K562 (cell line): ENCODE data around the gene FABP2. TPM values are rescaled to one million over a fixed set of nuclear protein-coding genes. Genes with fewer than 3 reads are reported as not detected.

Experiments used
- ATAC-seq: fragments of 200-7000 bp; cut with Tn5 transposase; 3 replicates; pipeline ENCODE4 v1.9.1; 2020; ENCODE audit warnings: moderate library complexity
- BruUV-seq: library from RNA; stranded (reverse); fragments of 400-500 nt; replicated peaks from 2 replicates; lab custom pipeline; 2021; lab: Mats Ljungman, UMichigan
- CTCF ChIA-PET: fragments of 300-600 bp; formaldehyde crosslinking; extraction: SDS; loops from one replicate; lab custom pipeline; 2021; ENCODE audit warnings: low intra/inter-chr PET ratio; lab: Yijun Ruan, JAX
- POLR2A ChIA-PET: fragments of 300-600, 350-650 bp; sonication (Branson Sonifier 250); formaldehyde crosslinking; extraction: SDS; loops from one replicate; lab custom pipeline; 2021; ENCODE audit warnings: antibody characterized with exemption, inconsistent platforms; lab: Yijun Ruan, JAX
- DNase-seq, 4 experiments: peaks; one replicate each; pipeline versions ENCODE4 v3.0.0 to v3.0.0-alpha.2; 2011 to 2018; ENCODE audit warnings: low spot score in 3 of 4, mixed read lengths in 3 of 4; ENCODE audit errors: extremely low read depth in 1 of 4
- FAIRE-seq: peaks from 2 replicates; lab custom pipeline; 2011; peaks lifted over from hg19 to GRCh38; lab: Jason Lieb, UNC
- H2AFZ ChIP-seq: 2 replicates; pipeline ENCODE4 v1.6.0; 2011; ENCODE audit warnings: low read depth, low read length, control low read depth, inconsistent platforms
- H3K27ac ChIP-seq: fragments of 200-600 bp; 3 replicates; pipeline ENCODE4 v1.8.0; 2011; ENCODE audit warnings: low read depth, mild to moderate bottlenecking, control low read depth, inconsistent platforms, low read length, moderate library complexity, mixed read lengths; ENCODE audit errors: extremely low read depth
- H3K27me3 ChIP-seq, 2 experiments: fragments of 300-600 bp in 1 of 2; 2 replicates in 1 of 2; 3 replicates in 1 of 2; pipeline versions ENCODE4 v1.6.0 to v1.8.0; 2011; ENCODE audit warnings: inconsistent platforms in 2 of 2, low read length in 2 of 2, mild to moderate bottlenecking in 1 of 2, mixed read lengths in 1 of 2, moderate library complexity in 1 of 2; ENCODE audit not compliant: control insufficient read depth in 2 of 2, insufficient read depth in 2 of 2
- H3K36me3 ChIP-seq: fragments of 300-600 bp; 3 replicates; pipeline ENCODE4 v1.8.0; 2011; ENCODE audit warnings: mild to moderate bottlenecking, low read length, inconsistent platforms; ENCODE audit not compliant: control insufficient read depth, insufficient read depth
- H3K4me1 ChIP-seq, 2 experiments: fragments of 200-600 bp in 1 of 2; replicated peaks in 1 of 2; 2 replicates in 1 of 2; 3 replicates in 1 of 2; pipeline versions ENCODE4 v1.5.1 to v1.8.0; 2011; ENCODE audit warnings: inconsistent platforms in 2 of 2, low read length in 2 of 2, mild to moderate bottlenecking in 1 of 2, mixed read lengths in 1 of 2, moderate library complexity in 1 of 2; ENCODE audit not compliant: control insufficient read depth in 2 of 2, insufficient read depth in 2 of 2
- H3K4me2 ChIP-seq: 2 replicates; pipeline ENCODE4 v1.6.1; 2011; ENCODE audit warnings: low read length, control low read depth, inconsistent platforms, mixed read lengths; ENCODE audit not compliant: insufficient read depth
- H3K4me3 ChIP-seq: fragments of 200-600 bp; sonication (generic), shearing (Covaris generic); 2 replicates; pipeline ENCODE4 v1.5.1; 2016; ENCODE audit warnings: control low read depth, inconsistent platforms
- H3K79me2 ChIP-seq: fragments of 200-600 bp; 3 replicates; pipeline ENCODE4 v1.8.0; 2011; ENCODE audit warnings: low read length, inconsistent platforms; ENCODE audit not compliant: control insufficient read depth, insufficient read depth
- H3K9ac ChIP-seq, 2 experiments: 2 replicates each; pipeline versions ENCODE4 v1.6.0 to v1.6.1; 2011; ENCODE audit warnings: low read depth in 2 of 2, low read length in 2 of 2, control low read depth in 1 of 2, inconsistent platforms in 1 of 2, mild to moderate bottlenecking in 1 of 2, mixed read lengths in 1 of 2; ENCODE audit not compliant: insufficient read depth in 1 of 2
- H3K9me1 ChIP-seq: one replicate; pipeline ENCODE4 v1.6.0; 2011; ENCODE audit warnings: inconsistent platforms, mild to moderate bottlenecking, low read length, moderate library complexity; ENCODE audit not compliant: control insufficient read depth, insufficient read depth
- H3K9me3 ChIP-seq: replicated peaks from 2 replicates; pipeline ENCODE4 v1.5.1; 2011; ENCODE audit warnings: low read depth, low read length, inconsistent platforms; ENCODE audit not compliant: control insufficient read depth, insufficient read depth
- H4K20me1 ChIP-seq: replicated peaks from 2 replicates; pipeline ENCODE4 v1.6.1; 2011; ENCODE audit warnings: low read length, inconsistent platforms, mixed read lengths; ENCODE audit not compliant: control insufficient read depth, insufficient read depth
- ARID1B ChIP-seq: fragments of 450-650 bp; IDR thresholded peaks from 2 replicates; pipeline ENCODE4 v1.6.1; 2016; ENCODE audit warnings: antibody characterized with exemption, mild to moderate bottlenecking, inconsistent platforms
- CAMTA2 ChIP-seq: fragments of 250-450 bp; sonication (Bioruptor Pico); conservative IDR thresholded peaks from 2 replicates; pipeline ENCODE4 v1.5.1; 2022
- CBX8 ChIP-seq: fragments of 200-600 bp; sonication (generic); IDR thresholded peaks from 2 replicates; pipeline ENCODE4 v1.6.1; 2012; ENCODE audit warnings: borderline replicate concordance, mixed run types, low read depth, mild to moderate bottlenecking, moderate library complexity, mixed read lengths, low read length, control low read depth, inconsistent platforms; ENCODE audit not compliant: poor library complexity, severe bottlenecking; ENCODE audit errors: extremely low read depth
- CREBBP ChIP-seq: IDR thresholded peaks from one replicate; pipeline ENCODE4 v1.6.1; 2012; ENCODE audit warnings: low read depth, mild to moderate bottlenecking, control low read depth, inconsistent platforms, low read length
- KLF10 ChIP-seq: fragments of 250-450 bp; sonication (Bioruptor Pico); IDR thresholded peaks from 2 replicates; pipeline ENCODE4 v1.6.1; 2021; ENCODE audit warnings: matching md5 sums
- MBD2 ChIP-seq: sonication (generic); IDR thresholded peaks from 2 replicates; pipeline ENCODE4 v1.6.1; 2016; ENCODE audit warnings: low read depth, borderline replicate concordance
- MECOM ChIP-seq: fragments of 250-450 bp; sonication (Bioruptor Pico); IDR thresholded peaks from 2 replicates; pipeline ENCODE4 v1.8.0; 2022; ENCODE audit warnings: inconsistent platforms
- NFIC ChIP-seq: fragments of 450-650 bp; IDR thresholded peaks from 2 replicates; pipeline ENCODE4 v1.6.1; 2017; ENCODE audit warnings: mild to moderate bottlenecking, inconsistent platforms
- NUFIP1 ChIP-seq: fragments of 450-650 bp; IDR thresholded peaks from 2 replicates; pipeline ENCODE4 v1.6.1; 2018; ENCODE audit not compliant: partially characterized antibody
- SMARCC2 ChIP-seq: fragments of 450-650 bp; IDR thresholded peaks from 2 replicates; pipeline ENCODE4 v1.6.1; 2017; ENCODE audit warnings: antibody characterized with exemption, moderate library complexity, mild to moderate bottlenecking, low read depth
- WHSC1 ChIP-seq: IDR thresholded peaks from one replicate; pipeline ENCODE4 v1.6.1; 2012; ENCODE audit warnings: low read length, control low read depth, inconsistent platforms
- ZNF12 ChIP-seq: sonication (generic); formaldehyde crosslinking; IDR thresholded peaks from 2 replicates; pipeline ENCODE4 v1.4.0; 2020; ENCODE audit warnings: mild to moderate bottlenecking, missing genetic modification reagents
- ZNF197 ChIP-seq: fragments of 200-800 bp; sonication (Bioruptor generic); IDR thresholded peaks from 2 replicates; pipeline ENCODE4 v1.6.1; 2016; ENCODE audit warnings: low read depth, missing genetic modification characterization, missing compliant biosample characterization
- ZNF239 ChIP-seq: fragments of 250-450 bp; sonication (Bioruptor Pico); IDR thresholded peaks from 2 replicates; pipeline ENCODE4 v1.4.0; 2020; ENCODE audit warnings: mild to moderate bottlenecking
- ZNF41 ChIP-seq: fragments of 250-450 bp; sonication (Bioruptor Pico); conservative IDR thresholded peaks from 2 replicates; pipeline ENCODE4 v1.4.0; 2020; ENCODE audit warnings: mild to moderate bottlenecking
- WGBS: fragments of 100-300 bp; shearing (Covaris generic); methylation state at CpG from one replicate; pipeline ENCODE4 v1.1.6; 2016; ENCODE audit warnings: low coverage, mixed read lengths; ENCODE audit not compliant: insufficient coverage; ENCODE audit errors: missing lambda C conversion rate; 5-methylcytosine and 5-hydroxymethylcytosine counted together
- in situ Hi-C: fragments of 300-500 bp; cut with MboI; formaldehyde crosslinking; loops from 4 replicates; pipeline ENCODE4 v1.15.0; 2018; ENCODE audit warnings: inconsistent platforms, mixed read lengths
- intact Hi-C: fragments of 100-400 bp; cut with micrococcal nuclease; formaldehyde crosslinking; loops from 2 replicates; pipeline ENCODE4 v1.14.2; 2022
- polyA plus RNA-seq, 8 experiments: library from polyadenylated mRNA; depleted of rRNA in 4 of 8; stranded (reverse) in 5 of 8; unstranded in 3 of 8; fragments of >200 nt; fragmentation: Nextera tagmentation in 2 of 8; fragmentation: Illumina TruSeq in 1 of 8; extraction: Ambion mirVana in 2 of 8; extraction: Trizol in 1 of 8; gene quantifications; 2 replicates each; pipeline versions ENCODE4 v1.2.1 to v1.2.3, GENCODE V29; 2011 to 2014; ENCODE audit warnings: inconsistent platforms in 1 of 8, missing spikeins in 1 of 8
- total RNA-seq, 7 experiments: library from RNA; depleted of rRNA in 6 of 7; stranded (reverse); fragments of >200 nt in 6 of 7; fragmentation: Illumina TruSeq in 2 of 7; extraction: Trizol in 2 of 7; gene quantifications; 2 replicates each; pipeline versions ENCODE4 v1.2.1 to v1.2.3, GENCODE V29; 2011 to 2021; ENCODE audit warnings: low replicate concordance in 1 of 7
- TF ChIP-seq, protein P1 (sequence below), 2 experiments: fragments of 150-350 bp in 1 of 2; IDR thresholded peaks; 2 replicates each; pipeline ENCODE4 v1.6.1; 2012 to 2016; ENCODE audit warnings: low read depth in 2 of 2, low read length in 2 of 2, mild to moderate bottlenecking in 1 of 2, moderate library complexity in 1 of 2
- TF ChIP-seq, protein P2 (sequence below), 2 experiments: fragments of 450-650 bp; conservative IDR thresholded peaks; 2 replicates each; pipeline ENCODE4 v1.6.1; 2017; ENCODE audit warnings: mild to moderate bottlenecking in 2 of 2, moderate library complexity in 2 of 2

The FABP2 gene
- total and polyA plus RNA-seq, 9 of the 15 experiments (the other 6 are each of a cell fraction or from before 2014, with no cell fraction given), result not detected

DNA sequence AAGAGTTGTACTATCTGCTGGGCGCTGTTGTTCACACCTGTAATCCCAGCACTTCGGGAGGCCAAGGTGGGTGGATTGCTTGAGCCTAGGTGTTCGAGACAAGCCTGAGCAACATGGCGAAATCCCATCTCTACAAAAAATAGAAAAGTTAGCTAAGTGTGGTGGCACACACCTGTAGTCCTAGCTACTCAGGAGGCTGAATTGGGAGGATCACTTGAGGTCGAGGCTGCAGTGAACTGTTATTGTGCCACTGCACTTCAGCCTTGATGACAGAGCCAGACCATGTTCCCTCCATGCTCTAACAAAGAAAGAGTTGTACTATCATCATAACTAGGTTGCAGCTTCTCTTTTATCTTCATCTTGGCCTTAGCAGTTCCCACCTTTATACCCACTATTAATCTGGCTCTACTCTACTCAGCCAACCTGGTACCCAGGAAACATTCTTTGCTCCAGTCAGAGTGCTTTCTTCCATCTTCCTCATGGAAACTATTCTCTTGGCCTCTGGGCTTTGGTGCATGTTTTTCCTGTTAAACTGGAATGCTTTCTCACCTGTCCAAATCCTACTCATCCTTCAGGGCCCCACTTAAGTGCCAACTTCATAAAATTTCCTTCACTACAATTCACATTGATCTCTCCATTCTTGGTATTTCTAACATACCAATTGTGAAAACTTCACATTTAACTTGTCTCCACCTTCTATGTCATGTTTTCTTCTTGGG lies 18.2 kb downstream of the FABP2 start:
- H3K79me2 ChIP-seq, result peaks cover 15% of the 10 kb centered on the region
- no peak for DNase-seq
- no peaks in the 10 kb centered on the region for H3K9me1 ChIP-seq
- no peak for ATAC-seq
- peaks cover 5 to 11% of the 10 kb centered on the region in 2 experiments; a peak in 3 of 5 replicates for H3K4me1 ChIP-seq
- 14% methylated on average over 5 of the region's 5 CpGs for WGBS
- no peaks in the 10 kb centered on the region for H4K20me1 ChIP-seq
- intact Hi-C loops (no loop called here), in situ Hi-C loops (no loop called here)
- no peak overlapping the region for H3K27ac ChIP-seq
- FAIRE-seq, result no peak
- H2AFZ ChIP-seq, result no peak overlapping the region
- no peak overlapping the region for H3K4me2 ChIP-seq
- no TSS peak for BruUV-seq
- no peak overlapping the region for H3K9ac ChIP-seq
- ChIA-PET CTCF (interaction anchor here (0.7 kb wide), 1 partner anchor 721 kb away, joined by 4 read pairs; no protein-coding TSS in a partner anchor), POLR2A (no interaction called here)
- TF ChIP-seq SMARCC2, result no peak
- TF ChIP-seq KLF10 (CRISPR knock-in tag), result no peak
- no peak for TF ChIP-seq ZNF12 (CRISPR knock-in tag)
- TF ChIP-seq ARID1B, result no peak
- TF ChIP-seq CBX8, result no peak
- TF ChIP-seq, protein P1, sequence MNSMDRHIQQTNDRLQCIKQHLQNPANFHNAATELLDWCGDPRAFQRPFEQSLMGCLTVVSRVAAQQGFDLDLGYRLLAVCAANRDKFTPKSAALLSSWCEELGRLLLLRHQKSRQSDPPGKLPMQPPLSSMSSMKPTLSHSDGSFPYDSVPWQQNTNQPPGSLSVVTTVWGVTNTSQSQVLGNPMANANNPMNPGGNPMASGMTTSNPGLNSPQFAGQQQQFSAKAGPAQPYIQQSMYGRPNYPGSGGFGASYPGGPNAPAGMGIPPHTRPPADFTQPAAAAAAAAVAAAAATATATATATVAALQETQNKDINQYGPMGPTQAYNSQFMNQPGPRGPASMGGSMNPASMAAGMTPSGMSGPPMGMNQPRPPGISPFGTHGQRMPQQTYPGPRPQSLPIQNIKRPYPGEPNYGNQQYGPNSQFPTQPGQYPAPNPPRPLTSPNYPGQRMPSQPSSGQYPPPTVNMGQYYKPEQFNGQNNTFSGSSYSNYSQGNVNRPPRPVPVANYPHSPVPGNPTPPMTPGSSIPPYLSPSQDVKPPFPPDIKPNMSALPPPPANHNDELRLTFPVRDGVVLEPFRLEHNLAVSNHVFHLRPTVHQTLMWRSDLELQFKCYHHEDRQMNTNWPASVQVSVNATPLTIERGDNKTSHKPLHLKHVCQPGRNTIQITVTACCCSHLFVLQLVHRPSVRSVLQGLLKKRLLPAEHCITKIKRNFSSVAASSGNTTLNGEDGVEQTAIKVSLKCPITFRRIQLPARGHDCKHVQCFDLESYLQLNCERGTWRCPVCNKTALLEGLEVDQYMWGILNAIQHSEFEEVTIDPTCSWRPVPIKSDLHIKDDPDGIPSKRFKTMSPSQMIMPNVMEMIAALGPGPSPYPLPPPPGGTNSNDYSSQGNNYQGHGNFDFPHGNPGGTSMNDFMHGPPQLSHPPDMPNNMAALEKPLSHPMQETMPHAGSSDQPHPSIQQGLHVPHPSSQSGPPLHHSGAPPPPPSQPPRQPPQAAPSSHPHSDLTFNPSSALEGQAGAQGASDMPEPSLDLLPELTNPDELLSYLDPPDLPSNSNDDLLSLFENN (IDR thresholded peaks at IDR 0.05; ENCODE audit: low read depth in 2 of 2, low read length in 2 of 2), result no peak
- TF ChIP-seq CREBBP, result no peak
- TF ChIP-seq, protein P2, sequence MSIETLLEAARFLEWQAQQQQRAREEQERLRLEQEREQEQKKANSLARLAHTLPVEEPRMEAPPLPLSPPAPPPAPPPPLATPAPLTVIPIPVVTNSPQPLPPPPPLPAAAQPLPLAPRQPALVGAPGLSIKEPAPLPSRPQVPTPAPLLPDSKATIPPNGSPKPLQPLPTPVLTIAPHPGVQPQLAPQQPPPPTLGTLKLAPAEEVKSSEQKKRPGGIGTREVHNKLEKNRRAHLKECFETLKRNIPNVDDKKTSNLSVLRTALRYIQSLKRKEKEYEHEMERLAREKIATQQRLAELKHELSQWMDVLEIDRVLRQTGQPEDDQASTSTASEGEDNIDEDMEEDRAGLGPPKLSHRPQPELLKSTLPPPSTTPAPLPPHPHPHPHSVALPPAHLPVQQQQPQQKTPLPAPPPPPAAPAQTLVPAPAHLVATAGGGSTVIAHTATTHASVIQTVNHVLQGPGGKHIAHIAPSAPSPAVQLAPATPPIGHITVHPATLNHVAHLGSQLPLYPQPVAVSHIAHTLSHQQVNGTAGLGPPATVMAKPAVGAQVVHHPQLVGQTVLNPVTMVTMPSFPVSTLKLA (conservative IDR thresholded peaks at IDR 0.05), result no peak
- TF ChIP-seq NFIC, result no peak
- TF ChIP-seq ZNF41 (CRISPR knock-in tag), result no peak
- TF ChIP-seq ZNF239, result no peak
- no peak for TF ChIP-seq CAMTA2 (CRISPR knock-in tag)
- TF ChIP-seq NUFIP1, result no peak
- TF ChIP-seq ZNF197 (CRISPR knock-in tag), result no peak
- TF ChIP-seq WHSC1, result no peak
- TF ChIP-seq MECOM (CRISPR knock-in tag), result no peak
- no peak for TF ChIP-seq MBD2
- H3K4me3 ChIP-seq, result no peak overlapping the region
- no peaks in the 10 kb centered on the region for H3K36me3 ChIP-seq
- no peaks in the 10 kb centered on the region for H3K9me3 ChIP-seq
- no peaks in the 10 kb centered on the region for H3K27me3 ChIP-seq
